Right renal pelvis (tissue), 4 donors: ENCODE results near the gene ZNF22. TPM values are rescaled to one million over a fixed set of nuclear protein-coding genes. Genes with fewer than 3 reads are reported as not detected.
A peak's percentile ranks its signal among the peaks of the same experiment; 100 is the strongest.

Source experiments
- DNase-seq, 4 donors: peaks; one replicate each; pipeline ENCODE4 v3.0.0-alpha.2; 2013; ENCODE audit warnings: low read depth in 4 of 4, low spot score in 3 of 4, missing footprints in 1 of 4
- polyA plus RNA-seq, 4 donors: library from polyadenylated mRNA; unstranded; fragments of 120-200 nt; gene quantifications; one replicate each; pipeline ENCODE4 v1.2.1, GENCODE V29; 2013; ENCODE audit not compliant: insufficient read length in 4 of 4

The ZNF22 gene
- polyA plus RNA-seq, 4 donors = 82.1 to 109 (median 102) TPM

DNA sequence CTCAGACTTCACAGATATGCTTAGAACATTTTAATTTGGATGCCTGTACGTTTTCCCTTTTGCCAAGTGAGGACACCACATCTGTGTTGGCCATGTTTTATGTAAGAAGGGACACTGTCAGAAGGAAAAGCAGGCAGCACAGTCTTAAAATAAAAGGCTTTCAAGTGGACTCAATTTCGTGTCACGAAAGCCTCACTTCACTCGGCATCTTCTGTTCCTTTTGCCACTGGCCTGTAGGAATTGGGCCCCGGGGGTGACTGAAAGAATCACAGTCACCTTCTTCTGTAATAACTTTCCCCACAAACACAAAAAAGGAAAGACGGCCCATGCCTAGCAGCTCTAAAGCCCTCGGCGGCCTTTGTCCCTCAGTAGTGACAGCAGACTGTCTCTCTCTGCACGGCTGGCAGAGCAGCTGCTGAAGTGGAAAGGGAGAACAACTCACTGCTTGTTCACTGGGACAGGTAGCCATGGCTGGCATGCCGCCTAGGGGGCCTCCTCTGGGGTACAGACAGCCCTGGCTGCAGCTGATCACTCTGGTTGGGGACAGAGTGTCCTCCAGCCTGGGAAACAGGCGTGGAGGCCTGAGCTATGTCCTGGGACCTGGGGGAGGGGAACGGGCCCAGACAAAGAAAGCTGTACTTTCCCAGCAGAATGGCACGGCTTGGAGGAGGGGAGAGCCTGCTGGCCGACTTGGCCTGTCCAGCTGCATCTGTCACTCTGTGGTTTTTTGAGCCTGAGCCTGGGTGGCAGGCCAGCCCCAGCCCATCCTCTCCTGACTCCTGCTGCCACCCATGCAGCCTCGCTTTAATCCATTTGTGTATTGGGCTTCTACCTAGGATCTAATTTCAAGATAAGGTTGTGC lies 36.7 kb upstream of the ZNF22 start:
- DNase-seq = peak in 1 of 4 donors; percentile 68

DNA sequence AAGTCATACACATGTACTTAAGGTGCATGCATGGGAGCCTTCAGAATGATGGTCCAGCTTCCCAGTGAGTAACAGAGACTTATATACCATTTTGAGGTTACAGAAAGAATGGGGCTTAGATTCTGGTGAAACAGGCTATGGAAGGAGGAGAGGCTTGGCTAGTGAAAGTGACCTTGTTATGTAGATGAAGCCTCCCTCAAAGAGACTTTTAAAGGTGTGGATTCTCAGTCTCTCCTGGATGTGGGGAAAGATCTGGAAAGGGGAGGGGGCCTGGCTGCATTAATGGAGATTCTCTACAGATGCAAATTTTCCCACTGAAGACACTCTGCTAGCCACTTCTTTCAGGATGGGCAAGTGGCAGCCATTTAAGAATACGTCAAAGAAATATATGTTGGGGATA lies 35.6 kb upstream of the ZNF22 start:
- no peak for DNase-seq

DNA sequence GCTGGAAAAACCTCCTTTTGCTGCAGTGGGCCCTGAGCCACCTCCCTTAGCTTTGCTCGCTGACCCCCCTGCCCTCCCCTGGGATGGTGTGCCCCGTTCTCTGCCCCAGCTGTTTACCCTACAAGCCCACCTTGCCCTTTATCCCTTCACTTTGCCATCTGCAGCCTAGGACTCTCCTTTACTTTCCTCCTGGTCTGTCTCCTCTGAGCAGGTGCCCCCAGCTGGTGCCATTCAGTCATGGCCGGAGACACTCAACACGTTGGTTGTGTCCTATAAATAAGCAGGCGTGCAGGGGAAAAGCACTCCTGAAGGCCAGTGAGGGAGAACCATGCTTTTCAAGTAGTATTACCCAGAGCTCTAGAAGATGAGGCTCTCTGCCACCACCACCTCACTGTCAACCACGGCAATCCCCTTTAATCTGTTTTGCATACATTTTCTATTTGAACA lies 35.0 kb upstream of the ZNF22 start:
- no peak for DNase-seq

DNA sequence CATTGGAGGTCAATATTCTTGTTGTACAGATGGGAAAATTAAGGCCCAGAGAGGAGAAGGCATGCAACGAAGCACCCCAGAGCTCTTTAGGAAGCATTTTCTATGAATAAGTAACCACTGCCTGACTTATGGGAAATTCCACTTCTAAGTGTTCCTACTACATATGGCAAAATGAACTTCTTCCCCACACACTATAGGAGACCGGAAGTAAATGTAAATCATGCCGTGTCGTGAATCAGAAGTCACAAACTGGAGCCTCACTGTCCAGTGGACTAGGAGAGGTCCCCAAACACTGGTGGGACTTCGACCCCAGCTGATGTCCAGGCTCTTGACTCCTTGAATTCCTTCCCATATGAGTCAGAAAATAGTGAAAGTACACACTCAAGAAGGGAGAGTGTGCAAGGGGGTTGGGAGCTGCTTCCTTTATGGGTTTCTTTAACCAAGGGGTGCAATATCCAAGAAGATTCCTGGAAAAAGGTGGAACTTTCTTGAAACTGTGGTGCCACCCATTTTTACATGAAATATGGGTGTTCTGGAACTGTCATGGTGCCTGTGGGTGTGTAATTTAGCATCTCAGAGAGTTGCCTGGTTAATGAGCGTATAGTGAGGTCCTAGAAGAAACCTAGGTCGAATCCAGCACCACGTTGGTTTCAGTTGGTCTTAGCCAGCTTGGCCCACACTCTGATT lies 34.5 kb upstream of the ZNF22 start:
- DNase-seq = no peak

DNA sequence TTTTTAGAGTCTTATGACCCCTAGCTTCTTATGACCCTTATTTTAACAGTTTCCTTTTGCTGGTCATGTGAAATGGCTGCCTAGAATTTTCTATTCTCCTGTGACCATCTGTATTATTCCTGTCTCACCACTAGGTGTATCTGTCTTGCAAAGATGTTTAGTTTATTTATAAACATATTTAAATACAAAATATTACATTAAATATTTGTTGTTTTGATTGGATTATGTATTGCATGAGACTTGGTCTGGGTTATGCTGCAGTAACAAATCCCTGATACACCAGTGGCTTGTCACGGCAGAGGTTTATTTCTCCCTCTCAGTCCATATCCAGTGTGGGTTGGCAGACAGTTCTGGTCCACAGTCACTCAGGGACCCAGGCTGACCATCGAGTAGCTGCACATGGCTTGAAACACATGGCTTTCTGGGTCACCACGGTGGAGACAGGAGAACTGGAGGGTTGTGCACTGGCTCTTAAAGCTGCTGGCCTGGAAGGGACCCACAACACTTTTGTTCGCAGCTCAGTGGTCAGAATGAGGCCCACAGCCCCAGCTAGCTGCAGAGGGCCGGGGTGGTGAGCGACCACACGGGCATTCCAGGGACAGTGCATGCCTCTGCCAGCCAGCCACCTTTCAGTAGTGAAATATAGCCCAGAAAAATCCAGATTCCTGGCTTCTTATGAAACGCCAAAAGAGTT lies 33.8 kb upstream of the ZNF22 start:
- no peak for DNase-seq

DNA sequence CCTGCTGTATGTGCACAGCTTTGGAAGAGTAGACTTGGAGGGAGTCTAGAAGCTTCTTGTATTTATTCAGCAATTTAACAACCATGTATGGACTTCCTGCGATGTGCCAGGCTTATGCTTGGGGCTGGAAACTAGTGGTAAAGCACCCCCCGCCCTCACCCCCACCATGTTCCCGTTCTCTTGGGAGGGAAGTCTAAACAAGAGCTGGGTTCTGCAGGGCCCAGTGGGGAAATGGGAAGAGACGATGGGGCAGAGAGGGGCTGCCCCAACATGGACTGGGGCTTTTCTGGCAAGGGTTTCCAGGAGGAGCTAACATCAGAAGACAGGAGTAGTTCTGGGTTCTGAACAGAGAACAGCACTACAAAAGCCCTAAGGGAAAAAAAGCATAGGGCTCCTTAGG lies 33.1 kb upstream of the ZNF22 start:
- no peak for DNase-seq

DNA sequence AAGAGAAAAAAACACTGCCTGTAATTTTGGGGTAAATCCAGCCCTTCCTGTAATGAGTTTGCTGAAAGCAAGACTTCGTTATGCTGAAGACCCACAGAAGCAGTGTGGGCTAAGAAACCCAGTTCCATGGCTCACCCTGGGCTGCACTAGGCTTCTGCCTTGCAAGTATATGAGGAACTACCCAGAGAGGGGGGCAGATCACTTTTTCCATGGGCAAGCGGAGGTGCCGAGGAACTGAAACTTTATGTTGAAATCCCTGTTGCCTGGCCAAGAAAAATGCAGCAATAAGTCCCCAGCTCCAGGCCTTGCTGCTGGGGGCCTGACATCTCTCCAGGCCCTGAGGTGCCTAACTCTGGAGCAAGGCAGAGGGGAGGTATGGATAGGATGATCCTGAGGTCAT lies 32.6 kb upstream of the ZNF22 start:
- DNase-seq = no peak

DNA sequence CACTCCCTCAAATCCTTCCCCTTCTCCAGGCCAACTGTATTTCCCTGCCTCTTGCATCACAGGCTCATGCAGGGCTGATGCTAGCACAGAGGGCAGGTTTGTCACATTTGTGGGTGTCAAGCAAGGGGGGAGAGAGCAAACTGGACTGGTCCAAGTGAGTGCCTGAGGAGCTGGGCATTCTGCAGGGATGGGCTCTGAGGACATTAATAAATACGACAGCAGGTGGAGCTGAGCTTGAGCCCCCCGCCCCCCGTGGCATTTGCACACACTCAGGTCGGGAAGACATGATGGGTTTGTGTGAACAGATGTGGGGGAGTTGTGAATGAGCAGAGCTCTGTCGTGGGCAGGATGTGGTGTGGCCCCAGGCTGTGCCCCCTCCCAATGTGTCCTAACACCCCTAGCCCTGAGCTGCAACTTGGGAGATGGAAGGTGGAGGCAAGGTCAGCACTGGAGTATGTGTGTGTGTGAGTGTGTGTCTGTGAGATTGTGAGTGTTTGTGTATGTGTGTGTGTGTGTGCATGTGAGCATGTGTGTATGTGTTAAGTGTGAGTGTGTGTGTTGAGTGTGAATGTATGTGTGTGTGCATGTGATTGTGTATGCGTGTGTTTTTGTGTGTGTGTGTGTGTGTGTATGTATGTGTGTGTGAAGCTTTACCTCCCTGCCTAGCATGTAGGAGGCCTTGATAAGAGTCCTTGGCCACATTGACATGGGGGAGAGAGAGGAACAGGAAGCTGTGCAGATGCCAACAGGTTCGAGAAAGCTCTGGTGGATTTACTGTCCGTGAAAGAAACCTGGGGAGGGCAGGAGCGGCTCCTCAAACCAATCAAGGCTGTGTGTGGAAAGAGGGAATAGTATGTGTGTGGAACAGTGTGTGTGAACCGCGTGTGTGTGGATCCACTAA lies 32.0 kb upstream of the ZNF22 start:
- no peak for DNase-seq

DNA sequence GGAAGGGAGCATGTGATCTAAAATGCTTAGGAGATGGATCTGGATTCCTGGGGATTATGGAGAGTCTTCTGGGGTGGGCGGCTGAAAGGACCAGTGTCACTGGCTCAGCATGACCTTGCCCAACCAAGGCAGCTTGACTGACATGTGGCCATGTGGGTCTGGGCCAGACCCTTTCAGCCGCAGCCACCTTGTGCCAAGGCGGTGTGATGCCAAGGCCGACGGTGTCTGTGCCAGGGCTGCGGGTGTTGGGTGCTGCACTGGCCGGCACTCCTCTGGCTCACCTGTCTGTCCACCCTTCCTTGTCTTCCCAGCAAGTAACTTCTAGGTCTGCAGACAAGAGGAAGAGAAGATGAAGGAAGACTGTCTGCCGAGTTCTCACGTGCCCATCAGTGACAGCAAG lies 30.9 kb upstream of the ZNF22 start:
- no peak for DNase-seq

DNA sequence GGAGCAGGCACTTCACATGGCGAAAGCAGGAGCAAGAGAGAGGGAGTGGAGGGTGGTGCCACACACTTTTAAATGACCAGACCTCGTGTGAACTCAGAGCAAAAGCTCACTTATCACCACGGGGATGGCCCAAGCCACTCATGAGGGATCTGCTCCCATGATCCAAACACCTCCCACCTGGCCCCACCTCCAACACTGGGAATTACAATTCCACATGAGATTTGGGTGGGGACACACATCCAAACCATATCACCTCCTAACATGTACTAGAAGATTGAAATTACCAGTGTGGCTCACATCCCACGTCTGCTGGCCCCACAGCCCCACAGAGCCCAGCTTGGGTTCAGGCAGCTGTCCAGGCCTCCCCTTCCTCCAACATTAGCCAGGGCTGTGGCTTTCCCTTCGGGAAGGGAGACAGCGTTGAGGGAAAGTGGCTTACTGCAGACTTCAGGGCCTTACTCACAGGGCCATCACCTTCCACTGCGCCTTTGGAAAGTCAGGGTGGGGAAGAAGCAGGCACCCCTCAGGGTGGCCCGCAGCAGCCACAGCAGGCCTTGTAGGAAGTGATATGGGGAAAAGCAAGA lies 29.8 kb upstream of the ZNF22 start:
- DNase-seq = no peak

DNA sequence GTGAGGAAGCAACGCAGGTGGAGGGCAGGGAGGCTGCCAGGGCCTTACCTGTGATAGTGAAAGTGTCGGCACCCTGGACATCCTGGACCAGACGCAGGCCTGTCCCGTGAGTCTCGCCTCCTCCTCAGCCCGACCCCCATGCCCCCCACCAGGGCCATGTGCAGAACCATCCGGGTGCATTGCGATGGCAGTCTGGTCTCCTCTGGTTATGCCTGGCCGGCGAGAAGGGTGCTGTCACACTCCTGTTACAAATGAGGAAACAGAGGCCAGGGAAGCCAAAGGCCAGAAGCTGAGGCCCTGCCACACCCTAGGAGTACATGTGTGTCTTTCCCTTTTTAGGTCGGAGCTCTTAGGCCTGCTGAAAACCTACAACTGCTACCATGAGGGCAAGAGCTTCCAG lies 29.3 kb upstream of the ZNF22 start:
- DNase-seq = no peak

DNA sequence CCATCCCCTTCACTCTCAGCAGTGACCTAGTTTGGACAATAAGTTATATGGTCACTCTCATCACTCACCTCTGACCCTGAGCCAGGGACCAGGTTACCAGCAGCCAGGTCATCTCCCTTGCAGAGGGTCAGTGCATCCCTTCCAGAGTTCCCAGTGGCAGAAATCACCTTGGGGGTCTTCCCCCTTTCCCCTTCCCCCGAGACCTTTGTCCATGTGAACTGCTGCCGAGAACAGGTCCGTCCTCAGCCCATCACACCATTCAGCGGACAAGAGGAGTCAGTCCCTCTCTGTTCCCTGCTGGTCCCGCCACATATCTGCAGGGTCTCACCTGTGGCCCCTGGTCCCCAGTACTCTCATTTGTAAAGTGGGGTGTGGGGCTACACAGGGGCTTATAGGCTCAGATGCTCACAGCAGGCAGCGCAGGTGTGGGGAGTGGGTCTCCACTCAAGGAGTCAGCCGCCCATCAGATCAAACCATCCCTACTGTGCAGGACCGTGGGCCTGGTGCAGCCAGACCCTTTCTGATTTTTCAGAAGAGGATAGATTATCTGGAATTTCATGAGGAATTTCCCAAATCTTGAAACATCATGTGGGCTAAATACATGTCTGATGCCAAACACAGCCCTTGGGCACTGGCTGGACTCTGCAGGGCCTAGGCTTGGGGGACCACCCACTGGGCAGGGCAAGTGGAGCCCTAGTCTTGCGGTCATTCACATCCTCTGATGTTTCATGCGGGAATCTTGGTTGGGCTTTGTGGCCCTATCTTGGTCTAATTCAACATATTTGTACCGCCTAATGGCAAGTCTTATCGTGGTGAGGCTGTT lies 28.6 kb upstream of the ZNF22 start:
- DNase-seq = no peak

DNA sequence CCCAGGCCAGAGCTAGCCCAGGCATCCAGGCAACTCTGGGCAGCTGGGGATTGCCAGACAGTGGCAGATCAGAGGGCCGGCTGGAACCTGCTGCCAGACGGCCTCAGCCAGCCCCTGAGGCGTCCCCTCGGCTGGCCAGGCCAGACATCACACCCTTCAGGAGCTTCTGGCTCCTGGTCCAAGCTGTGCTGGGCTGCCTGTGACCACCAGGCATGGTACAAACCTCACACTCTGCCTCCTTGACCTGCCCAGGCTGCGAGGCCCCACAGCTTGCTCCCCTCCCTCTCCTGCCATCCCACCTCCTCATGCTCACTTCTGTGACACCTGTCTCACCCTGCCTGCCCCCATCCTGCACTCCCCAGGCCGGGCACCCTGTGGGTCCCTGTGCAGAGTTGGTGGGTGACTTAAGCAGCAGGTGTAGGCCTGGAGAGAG lies 27.8 kb upstream of the ZNF22 start:
- no peak for DNase-seq

DNA sequence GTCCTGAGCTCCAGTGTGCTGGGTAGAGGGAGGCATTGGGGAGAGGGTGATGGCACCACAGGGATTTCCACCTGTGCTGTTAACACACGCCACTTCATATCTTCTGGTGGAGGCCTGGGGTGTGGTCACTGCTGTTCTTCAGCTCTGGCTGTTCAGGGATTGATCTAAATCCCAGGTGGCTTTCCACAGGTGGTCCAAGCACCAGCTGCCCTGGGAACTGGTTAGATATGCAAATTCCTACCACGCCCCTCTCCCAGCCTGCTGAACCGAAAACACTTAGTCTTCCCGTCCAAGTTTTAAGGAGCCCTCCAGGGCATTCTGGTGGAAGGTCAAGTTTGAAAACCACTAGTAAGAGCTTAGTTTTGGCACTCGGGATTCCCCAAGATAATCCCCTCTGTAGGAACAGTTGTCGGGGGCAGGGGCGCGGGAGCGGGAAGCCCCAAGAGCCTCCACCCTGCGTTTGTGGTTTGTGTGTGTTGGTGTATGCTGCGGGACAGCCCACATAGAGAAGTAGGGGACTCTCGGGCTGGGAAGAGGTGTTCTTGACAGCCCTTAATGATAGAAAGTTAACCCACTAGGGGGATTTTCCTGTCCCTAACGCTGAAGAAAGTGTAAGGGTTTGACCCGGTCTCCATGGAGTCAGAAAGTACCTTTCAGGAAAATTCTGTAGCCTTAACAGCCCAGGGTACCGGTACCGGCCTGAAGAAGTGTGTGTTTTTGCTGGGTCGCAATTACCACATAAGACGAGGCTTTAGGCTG lies 27.2 kb upstream of the ZNF22 start:
- DNase-seq = no peak

DNA sequence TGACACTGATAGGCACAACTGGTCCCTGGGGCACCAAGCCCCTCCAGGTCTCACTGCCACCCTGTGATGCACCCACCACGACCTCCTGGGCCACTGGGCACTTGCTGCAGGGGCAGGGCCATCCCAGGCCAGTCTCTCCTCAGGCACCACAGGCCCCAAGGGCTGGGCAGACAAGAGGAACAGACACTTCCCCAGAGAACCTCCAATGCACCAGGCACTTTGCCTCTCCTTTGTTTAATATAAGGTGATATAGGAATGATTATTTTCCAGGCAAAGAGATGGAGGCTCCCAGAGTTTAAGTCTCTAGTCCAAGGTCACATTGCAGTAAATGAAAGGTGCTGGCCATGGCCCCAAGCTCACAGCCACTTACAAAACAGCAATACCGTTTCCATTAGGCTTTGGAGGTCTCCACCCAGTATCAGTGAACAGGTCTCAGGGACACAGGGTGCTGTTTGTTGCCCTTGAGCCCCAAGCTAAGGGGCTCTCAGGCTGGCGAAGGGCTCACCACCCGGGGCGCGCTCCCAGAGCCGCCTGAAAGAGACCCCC lies 26.6 kb upstream of the ZNF22 start:
- DNase-seq = no peak

DNA sequence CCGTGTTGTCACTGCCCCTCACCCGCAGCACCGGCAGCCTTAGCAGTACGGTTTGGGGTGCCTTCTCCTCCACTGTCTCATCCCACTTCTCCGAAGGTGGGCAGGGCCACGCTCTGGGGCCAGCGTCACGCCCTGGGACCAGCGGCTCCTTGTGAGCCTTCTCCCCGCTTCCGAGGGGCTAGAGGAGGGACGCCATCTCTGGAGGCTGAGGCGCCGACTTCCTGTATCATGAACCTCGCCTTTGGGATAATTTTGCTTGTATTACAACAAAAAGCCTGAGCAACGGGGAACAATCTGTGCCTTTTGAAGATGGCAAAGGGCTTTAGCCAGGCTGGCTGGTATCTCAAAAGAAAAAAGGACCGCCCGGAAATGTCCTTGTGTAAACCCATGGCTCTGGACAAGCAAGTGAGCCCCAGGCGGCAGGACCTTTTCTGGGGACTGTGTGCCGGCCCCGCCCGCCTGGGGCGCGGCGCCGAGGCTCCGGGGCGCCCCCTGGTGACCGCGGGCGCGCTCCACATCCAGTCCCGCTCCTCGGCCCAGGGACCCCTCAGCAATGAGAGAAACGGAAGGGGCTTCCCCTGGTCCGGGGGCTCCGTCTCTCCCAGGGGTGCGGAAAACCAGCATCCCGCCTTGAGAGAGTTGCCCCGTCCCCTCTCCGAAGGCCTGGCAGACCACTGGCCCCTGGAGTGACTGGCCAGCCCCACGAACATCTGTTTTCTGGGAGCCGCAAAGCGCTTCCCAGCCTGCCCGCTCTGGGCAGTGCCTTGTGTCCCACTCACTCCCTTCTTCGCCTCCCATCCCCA lies 25.9 kb upstream of the ZNF22 start:
- peak in 1 of 4 donors; percentile 50 for DNase-seq
